GM19025 (cell line): ENCODE results near the gene SLF2.

Source experiments
- ATAC-seq: cut with Tn5 transposase; IDR thresholded peaks from one replicate; pipeline ENCODE4 v1.9.1; 2021; ENCODE audit warnings: mild to moderate bottlenecking, low read depth, moderate library complexity; ENCODE audit not compliant: unreplicated experiment

Gene SLF2

GRCh38 chr10:100899171-100899570 is 13.6 kb upstream of the SLF2 start:
- ATAC-seq, result no peak

- ATAC-seq, result no peak
Observed at GRCh38 chr10:100901051-100901450, 11.7 kb upstream of the SLF2 start.

- no peak for ATAC-seq
Observed at GRCh38 chr10:100902622-100903021, 10.1 kb upstream of the SLF2 start.

- ATAC-seq, result peak; percentile 81
Observed at GRCh38 chr10:100904917-100905316, 7.8 kb upstream of the SLF2 start.

- ATAC-seq, result no peak
Observed at GRCh38 chr10:100907175-100907574, 5.6 kb upstream of the SLF2 start.

- no peak for ATAC-seq
Observed at GRCh38 chr10:100907773-100908363, 4.9 kb upstream of the SLF2 start.

- no peak for ATAC-seq
Observed at GRCh38 chr10:100908378-100908777, 4.4 kb upstream of the SLF2 start.

- no peak for ATAC-seq
Observed at GRCh38 chr10:100909501-100910263, 3.1 kb upstream of the SLF2 start.

GRCh38 chr10:100911472-100911871 is 1.3 kb upstream of the SLF2 start:
- no peak for ATAC-seq

- no peak for ATAC-seq
Observed at GRCh38 chr10:100912013-100912604, 654 bp upstream of the SLF2 start.

- no peak for ATAC-seq
Observed at GRCh38 chr10:100913470-100913865, 705 bp downstream of the SLF2 start.

GRCh38 chr10:100917071-100917470 is 4.3 kb downstream of the SLF2 start:
- no peak for ATAC-seq

GRCh38 chr10:100923580-100923979 is 10.8 kb downstream of the SLF2 start:
- ATAC-seq, result no peak

GRCh38 chr10:100927266-100927665 is 14.5 kb downstream of the SLF2 start:
- no peak for ATAC-seq

- no peak for ATAC-seq
Observed at GRCh38 chr10:100928039-100928438, 15.3 kb downstream of the SLF2 start.

GRCh38 chr10:100930368-100930767 is 17.6 kb downstream of the SLF2 start:
- no peak for ATAC-seq

- ATAC-seq, result no peak
Observed at GRCh38 chr10:100934084-100934659, 21.4 kb downstream of the SLF2 start.

GRCh38 chr10:100939763-100940344 is 27.1 kb downstream of the SLF2 start:
- no peak for ATAC-seq

- no peak for ATAC-seq
Observed at GRCh38 chr10:100942229-100942628, 29.5 kb downstream of the SLF2 start.

- ATAC-seq, result no peak
Observed at GRCh38 chr10:100943508-100943907, 30.7 kb downstream of the SLF2 start.

- ATAC-seq, result no peak
Observed at GRCh38 chr10:100945754-100946153, 33.0 kb downstream of the SLF2 start.
